Ishikawa (cell line): ENCODE results near the gene SNX22.

ENCODE experiments used
- CREB1 ChIP-seq: IDR thresholded peaks from 2 replicates; pipeline ENCODE4 v1.6.1; 2012; ENCODE audit warnings: low read depth
- EGR1 ChIP-seq: IDR thresholded peaks from 2 replicates; pipeline ENCODE4 v1.6.1; 2012
- EP300 ChIP-seq: IDR thresholded peaks from 2 replicates; pipeline ENCODE4 v1.6.1; 2012; ENCODE audit warnings: borderline replicate concordance
- NFIC ChIP-seq: IDR thresholded peaks from 2 replicates; pipeline ENCODE4 v1.6.1; 2012
- RAD21 ChIP-seq: IDR thresholded peaks from 2 replicates; pipeline ENCODE4 v1.6.1; 2012; ENCODE audit warnings: low read depth
- TAF1 ChIP-seq: IDR thresholded peaks from 2 replicates; pipeline ENCODE4 v1.6.1; 2012; ENCODE audit warnings: low read depth, mild to moderate bottlenecking
- TCF12 ChIP-seq: IDR thresholded peaks from 2 replicates; pipeline ENCODE4 v1.6.1; 2012; ENCODE audit warnings: low read depth
- YY1 ChIP-seq: IDR thresholded peaks from 2 replicates; pipeline ENCODE4 v1.6.1; 2012; ENCODE audit warnings: low read depth
- ZBTB7A ChIP-seq: IDR thresholded peaks from 2 replicates; pipeline ENCODE4 v1.6.1; 2012; ENCODE audit warnings: low read depth
- TF ChIP-seq, protein P1 (sequence below): IDR thresholded peaks from 2 replicates; pipeline ENCODE4 v1.6.1; 2012; ENCODE audit warnings: low read depth, mild to moderate bottlenecking
- TF ChIP-seq, protein P2 (sequence below): IDR thresholded peaks from 2 replicates; pipeline ENCODE4 v1.6.1; 2012

DNA sequence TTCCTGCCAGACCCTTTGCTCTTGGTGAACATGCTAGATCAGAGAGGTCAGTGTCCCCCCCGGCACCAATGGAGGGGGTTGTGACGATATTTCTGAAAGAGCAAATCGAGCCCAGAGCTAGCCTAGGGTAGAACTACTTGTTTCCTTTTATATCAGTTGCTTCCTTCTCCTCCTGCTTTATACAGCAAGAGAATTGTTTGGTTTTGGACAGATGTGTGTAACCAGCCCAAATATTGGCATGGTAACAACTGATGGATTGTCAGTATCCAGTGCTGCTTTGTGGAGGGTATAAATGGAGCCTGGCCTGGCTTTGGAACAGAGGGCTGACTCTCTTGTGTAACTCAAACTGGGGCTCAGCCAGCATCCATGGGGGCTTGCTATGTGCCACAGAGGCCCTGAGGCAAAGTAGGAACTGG, 28.6 kb upstream of the SNX22 start:
- no peak for TF ChIP-seq TAF1
- no peak for TF ChIP-seq EP300
- TF ChIP-seq RAD21, result no peak
- TF ChIP-seq, protein P1, sequence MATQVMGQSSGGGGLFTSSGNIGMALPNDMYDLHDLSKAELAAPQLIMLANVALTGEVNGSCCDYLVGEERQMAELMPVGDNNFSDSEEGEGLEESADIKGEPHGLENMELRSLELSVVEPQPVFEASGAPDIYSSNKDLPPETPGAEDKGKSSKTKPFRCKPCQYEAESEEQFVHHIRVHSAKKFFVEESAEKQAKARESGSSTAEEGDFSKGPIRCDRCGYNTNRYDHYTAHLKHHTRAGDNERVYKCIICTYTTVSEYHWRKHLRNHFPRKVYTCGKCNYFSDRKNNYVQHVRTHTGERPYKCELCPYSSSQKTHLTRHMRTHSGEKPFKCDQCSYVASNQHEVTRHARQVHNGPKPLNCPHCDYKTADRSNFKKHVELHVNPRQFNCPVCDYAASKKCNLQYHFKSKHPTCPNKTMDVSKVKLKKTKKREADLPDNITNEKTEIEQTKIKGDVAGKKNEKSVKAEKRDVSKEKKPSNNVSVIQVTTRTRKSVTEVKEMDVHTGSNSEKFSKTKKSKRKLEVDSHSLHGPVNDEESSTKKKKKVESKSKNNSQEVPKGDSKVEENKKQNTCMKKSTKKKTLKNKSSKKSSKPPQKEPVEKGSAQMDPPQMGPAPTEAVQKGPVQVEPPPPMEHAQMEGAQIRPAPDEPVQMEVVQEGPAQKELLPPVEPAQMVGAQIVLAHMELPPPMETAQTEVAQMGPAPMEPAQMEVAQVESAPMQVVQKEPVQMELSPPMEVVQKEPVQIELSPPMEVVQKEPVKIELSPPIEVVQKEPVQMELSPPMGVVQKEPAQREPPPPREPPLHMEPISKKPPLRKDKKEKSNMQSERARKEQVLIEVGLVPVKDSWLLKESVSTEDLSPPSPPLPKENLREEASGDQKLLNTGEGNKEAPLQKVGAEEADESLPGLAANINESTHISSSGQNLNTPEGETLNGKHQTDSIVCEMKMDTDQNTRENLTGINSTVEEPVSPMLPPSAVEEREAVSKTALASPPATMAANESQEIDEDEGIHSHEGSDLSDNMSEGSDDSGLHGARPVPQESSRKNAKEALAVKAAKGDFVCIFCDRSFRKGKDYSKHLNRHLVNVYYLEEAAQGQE, result no peak
- TF ChIP-seq NFIC, result no peak
- no peak for TF ChIP-seq TCF12
- TF ChIP-seq YY1, result no peak
- TF ChIP-seq, protein P2, sequence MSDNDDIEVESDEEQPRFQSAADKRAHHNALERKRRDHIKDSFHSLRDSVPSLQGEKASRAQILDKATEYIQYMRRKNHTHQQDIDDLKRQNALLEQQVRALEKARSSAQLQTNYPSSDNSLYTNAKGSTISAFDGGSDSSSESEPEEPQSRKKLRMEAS, result no peak
- TF ChIP-seq ZBTB7A, result no peak
- TF ChIP-seq EGR1, result no peak
- TF ChIP-seq CREB1, result no peak
